Measurements from ENCODE around the gene MAP4K2. TPM values are rescaled to one million over a fixed set of nuclear protein-coding genes. Genes with fewer than 3 reads are reported as not detected.
A peak's percentile ranks its signal among the peaks of the same experiment; 100 is the strongest.

Gene MAP4K2
- total RNA-seq, 8 experiments from 2014 or later, result 3.0 to 15.7 (median 7.2) TPM

- 11 to 81% (median 22%) methylated on average over 1 to 9 of the region's 11 CpGs; no CpG with 5 or more reads in 2 of the 10 experiments for WGBS, 10 experiments
- Histone ChIP-seq H3K27ac (peak overlapping the region; percentile 48 to 63), H3K4me1 (replicated peaks in 1 of 2) (peaks cover 55 to 56% of the 10 kb centered on the region in 2 donors), H3K4me3 (no peak overlapping the region)
- no peak for ATAC-seq (replicated peaks in 6 of 8)
- in situ Hi-C loops (cut with MboI; ENCODE audit: low pct_unique_long_range_greater_than_20kb in 2 of 9, low sequenced_read_pairs in 9 of 9, unreplicated experiment in 9 of 9), result no loop called here
These were observed 38.9 kb downstream of the MAP4K2 start for GRCh38 chr11:64764040-64764611.

- no peak overlapping the region for H3K4me3 ChIP-seq
These were observed 39.4 kb downstream of the MAP4K2 start for GRCh38 chr11:64763526-64764039.

GRCh38 chr11:64762674-64763525, 40.1 kb downstream of the MAP4K2 start:
- ATAC-seq (replicated peaks in 6 of 8), result peak in 4 of 8 experiments; percentile 2 to 40 (median 10)
- WGBS, 10 experiments, result 0 to 100% (median 25%) methylated on average over 1 to 9 of the region's 13 CpGs
- in situ Hi-C loops (cut with MboI; ENCODE audit: low pct_unique_long_range_greater_than_20kb in 2 of 9, low sequenced_read_pairs in 9 of 9, unreplicated experiment in 9 of 9), result no loop called here
- Histone ChIP-seq H3K27ac (peak overlapping the region; percentile 48 to 63), H3K4me1 (replicated peaks in 1 of 2) (peaks cover 57 to 59% of the 10 kb centered on the region in 2 donors), H3K4me3 (no peak overlapping the region)

More at GRCh38 chr11:64763526-64764039, 39.4 kb downstream of the MAP4K2 start:
- in situ Hi-C loops (cut with MboI; ENCODE audit: low pct_unique_long_range_greater_than_20kb in 2 of 9, low sequenced_read_pairs in 9 of 9, unreplicated experiment in 9 of 9), result no loop called here
- WGBS, 10 experiments, result 44 to 62% (median 60%) methylated on average over 1 to 2 of the region's 6 CpGs; no CpG with 5 or more reads in 6 of the 10 experiments
- H3K4me1 ChIP-seq (replicated peaks in 1 of 2), result peaks cover 57 to 59% of the 10 kb centered on the region in 2 donors
- no peak for ATAC-seq (replicated peaks in 6 of 8)
- peak overlapping the region; percentile 48 to 63 for H3K27ac ChIP-seq

- peaks cover 57 to 59% of the 10 kb centered on the region in 2 donors for H3K4me1 ChIP-seq (replicated peaks in 1 of 2)
- H3K27ac ChIP-seq, result peak overlapping the region; percentile 35 to 63
- no peak overlapping the region for H3K4me3 ChIP-seq
- in situ Hi-C loops (cut with MboI; ENCODE audit: low pct_unique_long_range_greater_than_20kb in 2 of 9, low sequenced_read_pairs in 9 of 9, unreplicated experiment in 9 of 9), result no loop called here
- peak in 1 of 8 experiments; percentile 5 for ATAC-seq (replicated peaks in 6 of 8)
- WGBS, 10 experiments, result 0 to 70% (median 50%) methylated on average over 1 to 2 of the region's 5 CpGs; no CpG with 5 or more reads in 3 of the 10 experiments
These were observed 40.7 kb downstream of the MAP4K2 start for GRCh38 chr11:64762277-64762673.

- in situ Hi-C loops (cut with MboI; ENCODE audit: low pct_unique_long_range_greater_than_20kb in 2 of 9, low sequenced_read_pairs in 9 of 9, unreplicated experiment in 9 of 9), result no loop called here
- WGBS, 10 experiments, result 57 to 94% (median 71%) methylated on average over 1 to 5 of the region's 7 CpGs; no CpG with 5 or more reads in 2 of the 10 experiments
- Histone ChIP-seq H3K4me3 (no peak overlapping the region), H3K4me1 (replicated peaks in 1 of 2) (peaks cover 57 to 59% of the 10 kb centered on the region in 2 donors), H3K27ac (peak overlapping the region in 1 of 2 donors; percentile 82)
- ATAC-seq (replicated peaks in 6 of 8), result peak in 1 of 8 experiments; percentile 1
These were observed 42.1 kb downstream of the MAP4K2 start for GRCh38 chr11:64760759-64761420.

- in situ Hi-C loops (cut with MboI; ENCODE audit: low pct_unique_long_range_greater_than_20kb in 2 of 9, low sequenced_read_pairs in 9 of 9, unreplicated experiment in 9 of 9), result no loop called here
- H3K4me3 ChIP-seq, result no peak within 1 kb of the TSS
- H3K4me1 ChIP-seq (replicated peaks in 1 of 2), result peaks cover 54 to 59% of the 10 kb centered on the region in 2 donors
- WGBS, 10 experiments, result 23 to 51% methylated on average over 5 to 6 of the region's 24 CpGs; no CpG with 5 or more reads in 8 of the 10 experiments
- ATAC-seq (replicated peaks in 6 of 8), result peak; percentile 10 to 85 (median 76)
- H3K27ac ChIP-seq, result peak within 1 kb of the TSS; percentile 11 to 82
These were observed 43.0 kb downstream of the MAP4K2 start, which contains the start of gene PYGM for GRCh38 chr11:64759722-64760719. Gene PYGM, minus strand, starts transcription at chr11:64759974. Its CDS starts 76 bp downstream, at chr11:64759898.

- Histone ChIP-seq H3K27ac (peak overlapping the region in 1 of 2 donors; percentile 82), H3K4me1 (replicated peaks in 1 of 2) (peaks cover 46 to 51% of the 10 kb centered on the region in 2 donors), H3K4me3 (no peak overlapping the region)
- WGBS, 10 experiments, result 80% methylated on average over 3 of the region's 21 CpGs; no CpG with 5 or more reads in 9 of the 10 experiments
- peak in 3 of 8 experiments; percentile 0 to 12 (median 1) for ATAC-seq (replicated peaks in 6 of 8)
- in situ Hi-C loops (cut with MboI; ENCODE audit: low pct_unique_long_range_greater_than_20kb in 2 of 9, low sequenced_read_pairs in 9 of 9, unreplicated experiment in 9 of 9), result no loop called here
These were observed 43.8 kb downstream of the MAP4K2 start for GRCh38 chr11:64759131-64759721.

GRCh38 chr11:64758330-64759079, 44.5 kb downstream of the MAP4K2 start:
- WGBS, 10 experiments, result 80 to 100% (median 100%) methylated on average over 1 to 2 of the region's 15 CpGs; no CpG with 5 or more reads in 7 of the 10 experiments
- in situ Hi-C loops (cut with MboI; ENCODE audit: low pct_unique_long_range_greater_than_20kb in 2 of 9, low sequenced_read_pairs in 9 of 9, unreplicated experiment in 9 of 9), result no loop called here
- Histone ChIP-seq H3K4me1 (replicated peaks in 1 of 2) (peaks cover 39 to 44% of the 10 kb centered on the region in 2 donors), H3K4me3 (no peak overlapping the region), H3K27ac (no peak overlapping the region)
- no peak for ATAC-seq (replicated peaks in 6 of 8)

GRCh38 chr11:64757549-64758329, 45.3 kb downstream of the MAP4K2 start:
- 80 to 87% methylated on average over 1 to 7 of the region's 19 CpGs; no CpG with 5 or more reads in 8 of the 10 experiments for WGBS, 10 experiments
- ATAC-seq (replicated peaks in 6 of 8), result no peak
- in situ Hi-C loops (cut with MboI; ENCODE audit: low pct_unique_long_range_greater_than_20kb in 2 of 9, low sequenced_read_pairs in 9 of 9, unreplicated experiment in 9 of 9), result no loop called here
- H3K4me1 ChIP-seq (replicated peaks in 1 of 2), result peaks cover 35 to 41% of the 10 kb centered on the region in 2 donors
- H3K27ac ChIP-seq, result no peak overlapping the region
- H3K4me3 ChIP-seq, result no peak overlapping the region

GRCh38 chr11:64755681-64756361, 47.2 kb downstream of the MAP4K2 start:
- Histone ChIP-seq H3K4me1 (replicated peaks in 1 of 2) (peaks cover 30 to 34% of the 10 kb centered on the region in 2 donors), H3K4me3 (no peak overlapping the region), H3K27ac (no peak overlapping the region)
- ATAC-seq (replicated peaks in 6 of 8), result no peak
- 33 to 80% (median 63%) methylated on average over 1 to 4 of the region's 13 CpGs; no CpG with 5 or more reads in 4 of the 10 experiments for WGBS, 10 experiments
- in situ Hi-C loops (cut with MboI; ENCODE audit: low pct_unique_long_range_greater_than_20kb in 2 of 9, low sequenced_read_pairs in 9 of 9, unreplicated experiment in 9 of 9), result no loop called here
